ENCODE results near the gene TKT. TPM values are rescaled to one million over a fixed set of nuclear protein-coding genes. Genes with fewer than 3 reads are reported as not detected.

Gene TKT
- total RNA-seq, 3 donors from 2014 or later (not counting 1 experiment from before 2014, with no cell fraction given), result 82.9 to 126 (median 107) TPM

GRCh38 chr3:53175613-53176540 is 79.9 kb downstream of the TKT start:
- Histone ChIP-seq H3K4me1 (ENCODE audit: control insufficient read depth, insufficient read depth, low read length) (peaks cover 61% of the 10 kb centered on the region), H3K36me3 (ENCODE audit: control insufficient read depth, insufficient read depth, low read length) (peaks cover 37% of the 10 kb centered on the region), H3K9me3 (ENCODE audit: control insufficient read depth, insufficient read depth, low read length) (no peaks in the 10 kb centered on the region), H3K27me3 (ENCODE audit: control insufficient read depth, insufficient read depth, low read length) (no peaks in the 10 kb centered on the region), H3K27ac (ENCODE audit: low read length) (no peak overlapping the region), H3K4me3 (ENCODE audit: low read length) (no peak overlapping the region)
- Mint-ChIP-seq H3K27ac (no peak overlapping the region), H3K36me3 (no peaks in the 10 kb centered on the region), H3K4me1 (peaks cover 17 to 33% of the 10 kb centered on the region in 2 donors), H3K4me3 (no peak overlapping the region), H3K9me3 (no peaks in the 10 kb centered on the region), H3K27me3 (ENCODE audit: low read depth in 2 of 2) (no peaks in the 10 kb centered on the region)
- intact Hi-C loops (cut with micrococcal nuclease), result no loop called here
- ATAC-seq, result no peak
- 95% methylated on average over 9 of the region's 9 CpGs for WGBS (ENCODE audit: insufficient coverage)
- TF ChIP-seq CTCF (IDR thresholded peaks at IDR 0.05), result no peak
- no peak for DNase-seq

Other genes starting within 250 kb of the TKT start
- gene SFMBT1, start 209.9 kb downstream of the TKT start, total RNA-seq, result 10 to 100 TPM; 20.2 to 22.3 (median 22.2) TPM
- gene RFT1, start 125.6 kb downstream of the TKT start, total RNA-seq, result 10 to 100 TPM; 13.3 to 17.2 (median 14.1) TPM
- 10 to 100 TPM; 31.7 to 60.0 (median 36.3) TPM for gene PRKCD, start 94.8 kb downstream of the TKT start, total RNA-seq
- gene DCP1A, start 91.5 kb upstream of the TKT start, total RNA-seq, result 10 to 100 TPM; 36.5 to 48.9 (median 45.8) TPM
- gene CACNA1D, start 238.6 kb upstream of the TKT start, total RNA-seq, result 10 to 100 TPM in 1 of 3 donors, under 1 TPM in 1, not detected in 1; 0.54 to 10.1 TPM